Vagina (tissue), 2 donors: ENCODE results near the gene NME3. TPM values are rescaled to one million over a fixed set of nuclear protein-coding genes. Genes with fewer than 3 reads are reported as not detected.

Experiments used
- DNase-seq, 2 donors: peaks; one replicate each; pipeline ENCODE4 v3.0.0-alpha.2; 2017; ENCODE audit errors: extremely low spot score in 2 of 2
- H3K27ac ChIP-seq: fragments of 200-600 bp; sonication (generic); one replicate; pipeline ENCODE4 v1.5.1; 2019
- H3K27me3 ChIP-seq: fragments of 200-600 bp; sonication (generic); one replicate; pipeline ENCODE4 v1.5.1; 2019
- H3K36me3 ChIP-seq, 2 donors: fragments of 200-600 bp; sonication (generic); one replicate each; pipeline ENCODE4 v1.5.1; 2017 to 2019
- H3K4me1 ChIP-seq: fragments of 200-600 bp; sonication (generic); one replicate; pipeline ENCODE4 v1.5.1; 2019
- H3K4me3 ChIP-seq, 2 donors: fragments of 200-600 bp; sonication (generic); 1 replicate in 1 of 2; 2 replicates in 1 of 2; pipeline ENCODE4 v1.5.1; 2016 to 2019
- H3K9me3 ChIP-seq: fragments of 200-600 bp; sonication (generic); one replicate; pipeline ENCODE4 v1.5.1; 2019
- POLR2A ChIP-seq, 2 donors: fragments of 450-650 bp; IDR thresholded peaks; one replicate each; pipeline ENCODE4 v1.6.1; 2017; ENCODE audit warnings: antibody characterized with exemption in 2 of 2, mild to moderate bottlenecking in 2 of 2, moderate library complexity in 2 of 2
- POLR2AphosphoS5 ChIP-seq, 2 donors: sonication (generic); formaldehyde crosslinking; IDR thresholded peaks; one replicate each; pipeline ENCODE4 v1.9.0; 2017; ENCODE audit warnings: antibody characterized with exemption in 2 of 2, mild to moderate bottlenecking in 2 of 2, low read depth in 1 of 2; ENCODE audit not compliant: insufficient read depth in 1 of 2
- intact Hi-C: fragments of 100-400 bp; cut with DNase I; formaldehyde crosslinking; loops from one replicate; pipeline ENCODE4 v1.15.1; 2023
- total RNA-seq: library from RNA; depleted of rRNA; stranded (reverse); fragments of >200 nt; gene quantifications from one replicate; pipeline ENCODE4 v1.2.3, GENCODE V29; 2016
- TF ChIP-seq, protein P1 (sequence below), 3 experiments: fragments of 450-650 bp in 2 of 3; fragments of 200-600 bp in 1 of 3; sonication (generic) in 1 of 3; IDR thresholded peaks; one replicate each; pipeline ENCODE4 v1.5.1; 2017 to 2019; ENCODE audit warnings: antibody characterized with exemption in 3 of 3, mild to moderate bottlenecking in 2 of 3, moderate library complexity in 2 of 3

Gene NME3
- total RNA-seq, 1 donor from 2014 or later: 96.0 TPM

DNA sequence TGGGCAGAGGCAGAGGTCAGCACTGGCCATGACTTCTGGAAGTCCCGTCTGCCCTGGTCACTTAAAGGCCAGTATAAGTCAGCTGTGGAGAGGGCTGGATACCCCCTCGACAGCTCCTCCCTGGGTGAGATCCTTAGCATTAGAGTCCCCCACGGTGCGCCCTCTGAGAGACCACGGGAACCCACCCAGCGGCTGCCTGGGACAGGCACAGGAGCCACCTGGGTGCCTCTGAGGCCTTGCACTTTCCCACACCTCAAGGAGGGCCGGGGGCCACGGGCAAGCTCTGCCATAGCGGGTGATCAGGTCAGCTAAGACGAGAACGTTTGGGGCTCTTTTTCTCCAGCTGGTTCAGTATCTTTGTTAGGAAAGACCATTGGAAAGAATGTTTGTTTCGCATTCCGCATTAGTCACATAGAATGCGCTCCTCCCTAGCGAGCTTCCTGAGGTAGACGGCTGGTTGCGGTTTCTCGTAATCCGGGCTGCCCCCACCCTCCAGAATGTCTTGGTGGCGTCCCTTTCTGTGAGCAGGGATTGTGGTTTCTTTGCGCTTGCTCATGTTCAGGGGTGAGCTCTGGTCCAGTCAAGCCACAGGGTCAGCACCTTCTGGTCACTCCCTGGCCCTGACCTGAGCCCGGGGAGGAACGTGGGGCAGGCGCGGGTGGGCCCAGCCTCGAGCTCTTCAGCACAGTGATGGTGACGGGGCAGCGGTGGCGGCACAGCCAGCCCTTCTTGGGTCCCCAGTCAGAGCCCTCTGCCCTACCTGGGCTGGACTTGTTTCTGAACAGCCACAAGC lies 25.2 kb downstream of the NME3 start:
- H3K36me3 ChIP-seq: peaks cover 0 to 50% of the 10 kb centered on the region in 2 donors

DNA sequence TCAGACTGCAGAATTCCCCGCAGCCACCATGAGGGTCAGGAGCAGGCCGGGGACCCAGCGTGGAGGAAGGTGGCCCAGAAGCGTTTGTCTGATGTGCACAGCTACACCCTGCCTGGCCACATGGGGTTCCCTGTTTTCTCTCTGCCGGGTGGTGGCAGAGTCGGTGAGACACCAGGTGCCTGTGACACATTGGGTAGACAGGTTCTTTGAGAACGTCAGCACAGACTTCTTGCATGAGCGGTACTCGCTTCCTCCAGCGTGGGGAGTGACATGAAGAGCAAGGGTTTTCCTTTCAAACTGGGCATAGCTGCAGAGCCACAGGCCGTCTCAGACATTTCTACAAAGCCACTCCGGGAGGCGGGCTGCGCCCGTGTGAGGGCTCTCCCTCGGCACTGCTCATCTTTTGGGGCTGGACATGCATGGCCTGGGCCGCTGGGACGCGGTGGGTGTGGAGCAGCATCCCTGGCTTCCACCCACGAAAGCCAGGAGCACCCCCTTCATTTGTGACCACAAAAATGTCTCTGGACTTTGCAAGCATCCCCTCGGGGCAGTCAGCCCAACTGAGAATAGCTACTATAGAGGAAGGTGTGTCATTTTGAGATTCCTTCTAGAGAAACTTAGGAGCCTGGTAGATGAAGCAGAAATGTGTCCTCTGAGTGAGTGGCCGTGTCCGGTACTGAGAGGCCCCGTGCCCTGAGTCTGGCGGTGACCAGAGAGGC lies 26.0 kb downstream of the NME3 start:
- Histone ChIP-seq H3K27me3 (no peaks in the 10 kb centered on the region), H3K9me3 (no peaks in the 10 kb centered on the region), H3K4me1 (no peaks in the 10 kb centered on the region), H3K36me3 (peaks cover 0 to 46% of the 10 kb centered on the region in 2 donors), H3K4me3 (no peak overlapping the region), H3K27ac (no peak overlapping the region)
- TF ChIP-seq POLR2AphosphoS5 (IDR thresholded peaks at IDR 0.05; ENCODE audit: insufficient read depth in 1 of 2, low read depth in 1 of 2): no peak
- TF ChIP-seq, protein P1, sequence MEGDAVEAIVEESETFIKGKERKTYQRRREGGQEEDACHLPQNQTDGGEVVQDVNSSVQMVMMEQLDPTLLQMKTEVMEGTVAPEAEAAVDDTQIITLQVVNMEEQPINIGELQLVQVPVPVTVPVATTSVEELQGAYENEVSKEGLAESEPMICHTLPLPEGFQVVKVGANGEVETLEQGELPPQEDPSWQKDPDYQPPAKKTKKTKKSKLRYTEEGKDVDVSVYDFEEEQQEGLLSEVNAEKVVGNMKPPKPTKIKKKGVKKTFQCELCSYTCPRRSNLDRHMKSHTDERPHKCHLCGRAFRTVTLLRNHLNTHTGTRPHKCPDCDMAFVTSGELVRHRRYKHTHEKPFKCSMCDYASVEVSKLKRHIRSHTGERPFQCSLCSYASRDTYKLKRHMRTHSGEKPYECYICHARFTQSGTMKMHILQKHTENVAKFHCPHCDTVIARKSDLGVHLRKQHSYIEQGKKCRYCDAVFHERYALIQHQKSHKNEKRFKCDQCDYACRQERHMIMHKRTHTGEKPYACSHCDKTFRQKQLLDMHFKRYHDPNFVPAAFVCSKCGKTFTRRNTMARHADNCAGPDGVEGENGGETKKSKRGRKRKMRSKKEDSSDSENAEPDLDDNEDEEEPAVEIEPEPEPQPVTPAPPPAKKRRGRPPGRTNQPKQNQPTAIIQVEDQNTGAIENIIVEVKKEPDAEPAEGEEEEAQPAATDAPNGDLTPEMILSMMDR (IDR thresholded peaks at IDR 0.05): no peak
- TF ChIP-seq POLR2A (IDR thresholded peaks at IDR 0.05): no peak
- intact Hi-C loops: no loop called here
- no peak for DNase-seq

More for the DNA sequence above, 25.2 kb downstream of the NME3 start:
- no peaks in the 10 kb centered on the region for H3K27me3 ChIP-seq
- DNase-seq: no peak
- intact Hi-C loops: no loop called here
- H3K4me3 ChIP-seq: no peak overlapping the region
- TF ChIP-seq, protein P1 (IDR thresholded peaks at IDR 0.05): no peak
- no peak for TF ChIP-seq POLR2AphosphoS5 (IDR thresholded peaks at IDR 0.05; ENCODE audit: insufficient read depth in 1 of 2, low read depth in 1 of 2)
- no peak for TF ChIP-seq POLR2A (IDR thresholded peaks at IDR 0.05)
- no peaks in the 10 kb centered on the region for H3K4me1 ChIP-seq
- no peaks in the 10 kb centered on the region for H3K9me3 ChIP-seq
- H3K27ac ChIP-seq: no peak overlapping the region

DNA sequence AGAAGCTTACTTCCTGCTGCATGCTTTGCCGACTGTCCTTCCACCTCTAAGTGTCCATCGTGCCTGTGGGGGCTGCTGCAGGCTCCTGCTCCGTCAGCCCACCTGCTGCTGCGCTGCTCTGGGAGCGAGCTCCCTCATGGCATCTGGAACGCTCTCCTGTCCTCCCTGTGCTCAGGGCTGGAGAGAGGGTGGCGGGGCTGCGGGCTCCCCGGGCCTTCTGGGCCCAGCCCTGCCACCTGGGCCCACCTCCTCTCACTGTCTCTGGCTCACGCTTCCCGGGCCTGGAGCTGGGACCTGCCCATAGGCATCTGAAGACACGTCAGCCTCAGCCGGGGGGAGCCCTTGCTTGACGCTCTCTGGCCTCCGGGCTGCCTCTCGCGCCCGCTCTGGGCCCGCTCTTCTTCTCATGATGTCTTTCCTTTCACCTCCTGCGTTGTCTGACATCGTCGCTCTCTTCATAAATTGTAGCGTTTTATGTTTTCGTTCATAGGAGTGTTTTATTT lies 27.0 kb downstream of the NME3 start:
- intact Hi-C loops: no loop called here
- no peaks in the 10 kb centered on the region for H3K27me3 ChIP-seq
- no peak overlapping the region for H3K4me3 ChIP-seq
- H3K27ac ChIP-seq: no peak overlapping the region
- DNase-seq: no peak
- H3K4me1 ChIP-seq: no peaks in the 10 kb centered on the region
- no peaks in the 10 kb centered on the region for H3K9me3 ChIP-seq
- peaks cover 0 to 41% of the 10 kb centered on the region in 2 donors for H3K36me3 ChIP-seq
- no peak for TF ChIP-seq POLR2AphosphoS5 (IDR thresholded peaks at IDR 0.05; ENCODE audit: insufficient read depth in 1 of 2, low read depth in 1 of 2)
- TF ChIP-seq, protein P1 (IDR thresholded peaks at IDR 0.05): no peak
- TF ChIP-seq POLR2A (IDR thresholded peaks at IDR 0.05): no peak

DNA sequence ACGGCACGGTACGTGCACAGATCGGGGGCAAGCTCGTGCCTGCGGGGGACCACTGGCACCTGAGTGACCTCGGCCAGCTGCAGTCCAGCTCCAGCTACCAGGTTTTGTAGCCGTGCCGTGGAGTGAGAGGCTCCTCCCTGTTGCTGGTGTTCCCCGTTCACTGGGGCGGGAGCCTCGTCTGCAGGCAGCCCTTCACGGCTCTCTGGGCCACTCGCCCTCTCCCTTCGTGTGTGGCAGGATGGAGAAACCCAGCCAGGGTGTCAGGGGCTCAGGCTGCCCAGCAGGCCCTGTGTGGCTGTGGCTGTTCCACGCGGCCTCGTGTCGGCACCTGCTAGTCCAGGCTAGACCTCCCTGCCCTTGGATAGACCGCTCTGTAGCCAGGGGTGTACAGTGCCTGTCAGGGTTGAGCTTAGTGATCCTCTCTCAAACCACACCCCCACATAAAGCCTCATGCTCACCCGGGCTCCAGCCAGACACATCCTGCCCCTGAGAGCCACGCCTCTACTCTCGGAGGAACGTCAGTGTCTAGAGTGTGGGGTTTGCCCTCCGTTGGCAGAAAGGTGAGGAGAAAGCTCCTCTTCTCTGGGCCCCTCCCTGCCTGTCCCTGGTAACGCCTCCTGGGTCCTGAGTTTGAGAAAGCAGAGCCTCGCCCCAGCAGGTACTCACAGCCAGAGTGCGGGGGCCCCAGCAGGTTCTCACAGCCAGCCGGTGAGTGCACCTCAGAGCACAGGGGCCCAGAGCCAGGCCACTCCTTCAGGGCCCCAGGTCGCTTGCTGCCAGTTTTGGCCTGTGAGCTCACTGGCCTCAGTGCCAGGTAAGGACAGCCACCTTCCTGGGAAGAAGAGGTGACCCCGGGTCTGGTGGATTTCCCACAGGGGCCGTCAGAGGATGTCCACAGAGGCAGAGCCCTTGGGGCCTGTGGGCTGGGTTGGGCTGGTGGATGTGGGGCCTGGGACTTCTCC lies 27.7 kb downstream of the NME3 start:
- TF ChIP-seq, protein P1 (IDR thresholded peaks at IDR 0.05): no peak
- TF ChIP-seq POLR2A (IDR thresholded peaks at IDR 0.05) (no peak), POLR2AphosphoS5 (IDR thresholded peaks at IDR 0.05; ENCODE audit: insufficient read depth in 1 of 2, low read depth in 1 of 2) (no peak)

More for the DNA sequence above, 27.7 kb downstream of the NME3 start:
- Histone ChIP-seq H3K9me3 (no peaks in the 10 kb centered on the region), H3K27me3 (no peaks in the 10 kb centered on the region), H3K4me3 (no peak overlapping the region), H3K27ac (no peak overlapping the region), H3K36me3 (peaks cover 0 to 36% of the 10 kb centered on the region in 2 donors), H3K4me1 (no peaks in the 10 kb centered on the region)
- DNase-seq: no peak
- intact Hi-C loops: no loop called here
